NT2/D1 (cell line): ENCODE results near the gene NOSIP.

Experiments
- DNase-seq: peaks from one replicate; pipeline ENCODE4 v3.0.0-alpha.2; 2011; ENCODE audit warnings: low read depth, low spot score
- H3K27me3 ChIP-seq: 2 replicates; pipeline ENCODE4 v1.6.0; 2011; ENCODE audit warnings: mild to moderate bottlenecking; ENCODE audit not compliant: insufficient read length, insufficient read depth
- H3K36me3 ChIP-seq: 2 replicates; pipeline ENCODE4 v1.6.1; 2011; ENCODE audit warnings: mild to moderate bottlenecking, low read length, mixed read lengths; ENCODE audit not compliant: insufficient read depth, insufficient read length
- H3K4me1 ChIP-seq: 2 replicates; pipeline ENCODE4 v1.5.1; 2011; ENCODE audit not compliant: insufficient read depth, insufficient read length
- H3K4me3 ChIP-seq: 2 replicates; pipeline ENCODE4 v1.5.1; 2011; ENCODE audit warnings: low read depth; ENCODE audit not compliant: insufficient read length
- H3K9ac ChIP-seq: 2 replicates; pipeline ENCODE4 v1.6.0; 2011; ENCODE audit warnings: low read depth; ENCODE audit not compliant: insufficient read length
- H3K9me3 ChIP-seq: 2 replicates; pipeline ENCODE4 v1.5.1; 2011; ENCODE audit warnings: mild to moderate bottlenecking, low read length; ENCODE audit not compliant: insufficient read depth
- SUZ12 ChIP-seq: IDR thresholded peaks from 2 replicates; pipeline ENCODE4 v1.6.1; 2011; ENCODE audit not compliant: insufficient read length, insufficient read depth; ENCODE audit errors: extremely low read depth
- YY1 ChIP-seq: IDR thresholded peaks from 2 replicates; pipeline ENCODE4 v1.6.1; 2011; ENCODE audit not compliant: insufficient read length, insufficient read depth
- ZNF274 ChIP-seq: IDR thresholded peaks from 2 replicates; pipeline ENCODE4 v1.6.1; 2011; ENCODE audit warnings: mild to moderate bottlenecking, low read depth, low read length

NOSIP gene

DNA sequence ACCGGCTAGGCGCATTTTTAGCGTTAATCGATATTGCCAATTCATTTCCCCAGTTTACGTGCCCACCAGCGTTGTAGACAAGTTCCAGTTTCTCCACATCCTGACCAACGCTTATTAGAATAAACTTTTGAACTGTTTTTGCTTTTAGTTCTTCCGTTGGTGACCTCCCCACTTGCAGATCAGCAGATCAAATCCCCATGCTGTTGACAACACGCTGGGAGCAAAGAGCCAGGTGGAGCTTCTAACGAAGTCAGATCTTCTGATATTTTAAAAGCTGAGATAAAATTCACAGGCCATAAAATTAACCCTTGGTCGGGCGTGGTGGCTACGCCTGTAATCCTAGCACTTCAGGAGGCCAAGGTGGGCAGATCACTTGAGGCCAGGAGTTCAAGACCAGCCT is 31.3 kb downstream of the NOSIP start:
- H3K27me3 ChIP-seq: no peaks in the 10 kb centered on the region
- no peak for TF ChIP-seq ZNF274
- no peak for TF ChIP-seq SUZ12
- no peak for TF ChIP-seq YY1
- H3K4me1 ChIP-seq: no peaks in the 10 kb centered on the region
- peaks cover 14% of the 10 kb centered on the region for H3K36me3 ChIP-seq
- no peak overlapping the region for H3K4me3 ChIP-seq
- H3K9me3 ChIP-seq: no peaks in the 10 kb centered on the region
- DNase-seq: no peak
- no peak overlapping the region for H3K9ac ChIP-seq

- H3K36me3 ChIP-seq: peaks cover 7% of the 10 kb centered on the region
- peak overlapping the region; percentile 42 for H3K9ac ChIP-seq
- peak; percentile 72 for DNase-seq
- no peaks in the 10 kb centered on the region for H3K4me1 ChIP-seq
- TF ChIP-seq ZNF274 (no peak), SUZ12 (no peak), YY1 (no peak)
- no peak overlapping the region for H3K4me3 ChIP-seq
- H3K9me3 ChIP-seq: no peaks in the 10 kb centered on the region
- no peaks in the 10 kb centered on the region for H3K27me3 ChIP-seq
Observed at GRCh38 chr19:49546825-49547565, 33.4 kb downstream of the NOSIP start.

DNA sequence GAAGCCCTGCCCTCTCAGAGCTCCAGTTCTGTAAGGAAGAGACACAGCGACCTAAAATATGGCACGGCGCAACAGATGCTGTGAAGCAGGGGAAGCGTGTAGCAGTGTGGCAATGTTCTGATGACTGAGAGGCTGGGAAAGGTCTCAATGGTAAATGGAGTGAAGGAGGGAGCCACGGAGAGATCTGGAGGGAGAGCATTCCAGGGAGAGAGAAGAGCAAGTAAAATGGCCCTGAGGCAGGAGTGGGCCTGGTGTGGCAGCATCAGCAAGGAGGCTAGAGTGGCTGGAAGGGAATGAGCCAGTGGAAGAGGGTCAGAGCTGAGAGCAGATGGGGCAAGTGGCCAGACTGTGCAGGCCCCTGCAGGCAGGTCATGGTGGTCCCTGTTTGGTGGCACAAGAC is 36.2 kb downstream of the NOSIP start:
- no peak for TF ChIP-seq SUZ12
- TF ChIP-seq ZNF274: no peak
- no peak for TF ChIP-seq YY1
- Histone ChIP-seq H3K36me3 (peaks cover 2% of the 10 kb centered on the region), H3K27me3 (no peaks in the 10 kb centered on the region), H3K9ac (no peak overlapping the region), H3K4me1 (no peaks in the 10 kb centered on the region), H3K9me3 (no peaks in the 10 kb centered on the region), H3K4me3 (no peak overlapping the region)
- DNase-seq: no peak

GRCh38 chr19:49543032-49543431 is 37.3 kb downstream of the NOSIP start:
- H3K36me3 ChIP-seq: peaks cover 6% of the 10 kb centered on the region
- no peaks in the 10 kb centered on the region for H3K27me3 ChIP-seq
- no peak overlapping the region for H3K4me3 ChIP-seq
- DNase-seq: no peak
- TF ChIP-seq SUZ12 (no peak), YY1 (no peak), ZNF274 (no peak)
- H3K9ac ChIP-seq: no peak overlapping the region
- H3K9me3 ChIP-seq: no peaks in the 10 kb centered on the region
- H3K4me1 ChIP-seq: no peaks in the 10 kb centered on the region

- no peak overlapping the region for H3K9ac ChIP-seq
- no peak for DNase-seq
- H3K9me3 ChIP-seq: no peaks in the 10 kb centered on the region
- peaks cover 6% of the 10 kb centered on the region for H3K36me3 ChIP-seq
- no peaks in the 10 kb centered on the region for H3K4me1 ChIP-seq
- no peak for TF ChIP-seq SUZ12
- no peak for TF ChIP-seq ZNF274
- no peak for TF ChIP-seq YY1
- no peak overlapping the region for H3K4me3 ChIP-seq
- no peaks in the 10 kb centered on the region for H3K27me3 ChIP-seq
Observed at GRCh38 chr19:49542446-49542845, 37.9 kb downstream of the NOSIP start.

- H3K36me3 ChIP-seq: peaks cover 10% of the 10 kb centered on the region
- H3K4me3 ChIP-seq: no peak overlapping the region
- DNase-seq: no peak
- no peaks in the 10 kb centered on the region for H3K9me3 ChIP-seq
- H3K9ac ChIP-seq: no peak overlapping the region
- no peaks in the 10 kb centered on the region for H3K4me1 ChIP-seq
- no peaks in the 10 kb centered on the region for H3K27me3 ChIP-seq
- TF ChIP-seq ZNF274 (no peak), YY1 (no peak), SUZ12 (no peak)
Observed at GRCh38 chr19:49541914-49542313, 38.4 kb downstream of the NOSIP start.

- TF ChIP-seq SUZ12 (no peak), ZNF274 (no peak), YY1 (no peak)
- DNase-seq: no peak
- no peaks in the 10 kb centered on the region for H3K4me1 ChIP-seq
- no peaks in the 10 kb centered on the region for H3K27me3 ChIP-seq
- no peak overlapping the region for H3K4me3 ChIP-seq
- no peak overlapping the region for H3K9ac ChIP-seq
- no peaks in the 10 kb centered on the region for H3K9me3 ChIP-seq
- peaks cover 12% of the 10 kb centered on the region for H3K36me3 ChIP-seq
Observed at GRCh38 chr19:49539192-49539952, 41.0 kb downstream of the NOSIP start.
